K562 (cell line): Measurements from ENCODE around the gene CSTF2T. TPM values are rescaled to one million over a fixed set of nuclear protein-coding genes. Genes with fewer than 3 reads are reported as not detected.

Experiments used
- ATAC-seq: fragments of 200-7000 bp; cut with Tn5 transposase; 3 replicates; pipeline ENCODE4 v1.9.1; 2020; ENCODE audit warnings: moderate library complexity
- BruUV-seq: library from RNA; stranded (reverse); fragments of 400-500 nt; replicated peaks from 2 replicates; lab custom pipeline; 2021; lab: Mats Ljungman, UMichigan
- CTCF ChIA-PET: fragments of 300-600 bp; formaldehyde crosslinking; extraction: SDS; loops from one replicate; lab custom pipeline; 2021; ENCODE audit warnings: low intra/inter-chr PET ratio; lab: Yijun Ruan, JAX
- POLR2A ChIA-PET: fragments of 300-600, 350-650 bp; sonication (Branson Sonifier 250); formaldehyde crosslinking; extraction: SDS; loops from one replicate; lab custom pipeline; 2021; ENCODE audit warnings: antibody characterized with exemption, inconsistent platforms; lab: Yijun Ruan, JAX
- DNase-seq, 4 experiments: peaks; one replicate each; pipeline versions ENCODE4 v3.0.0 to v3.0.0-alpha.2; 2011 to 2018; ENCODE audit warnings: low spot score in 3 of 4, mixed read lengths in 3 of 4; ENCODE audit errors: extremely low read depth in 1 of 4
- FAIRE-seq: peaks from 2 replicates; lab custom pipeline; 2011; peaks lifted over from hg19 to GRCh38; lab: Jason Lieb, UNC
- H2AFZ ChIP-seq: 2 replicates; pipeline ENCODE4 v1.6.0; 2011; ENCODE audit warnings: low read depth, low read length, control low read depth, inconsistent platforms
- H3K27ac ChIP-seq: fragments of 200-600 bp; 3 replicates; pipeline ENCODE4 v1.8.0; 2011; ENCODE audit warnings: low read depth, mild to moderate bottlenecking, control low read depth, inconsistent platforms, low read length, moderate library complexity, mixed read lengths; ENCODE audit errors: extremely low read depth
- H3K27me3 ChIP-seq, 2 experiments: fragments of 300-600 bp in 1 of 2; 2 replicates in 1 of 2; 3 replicates in 1 of 2; pipeline versions ENCODE4 v1.6.0 to v1.8.0; 2011; ENCODE audit warnings: inconsistent platforms in 2 of 2, low read length in 2 of 2, mild to moderate bottlenecking in 1 of 2, mixed read lengths in 1 of 2, moderate library complexity in 1 of 2; ENCODE audit not compliant: control insufficient read depth in 2 of 2, insufficient read depth in 2 of 2
- H3K36me3 ChIP-seq: fragments of 300-600 bp; 3 replicates; pipeline ENCODE4 v1.8.0; 2011; ENCODE audit warnings: mild to moderate bottlenecking, low read length, inconsistent platforms; ENCODE audit not compliant: control insufficient read depth, insufficient read depth
- H3K4me1 ChIP-seq, 2 experiments: fragments of 200-600 bp in 1 of 2; replicated peaks in 1 of 2; 2 replicates in 1 of 2; 3 replicates in 1 of 2; pipeline versions ENCODE4 v1.5.1 to v1.8.0; 2011; ENCODE audit warnings: inconsistent platforms in 2 of 2, low read length in 2 of 2, mild to moderate bottlenecking in 1 of 2, mixed read lengths in 1 of 2, moderate library complexity in 1 of 2; ENCODE audit not compliant: control insufficient read depth in 2 of 2, insufficient read depth in 2 of 2
- H3K4me2 ChIP-seq: 2 replicates; pipeline ENCODE4 v1.6.1; 2011; ENCODE audit warnings: low read length, control low read depth, inconsistent platforms, mixed read lengths; ENCODE audit not compliant: insufficient read depth
- H3K4me3 ChIP-seq: fragments of 200-600 bp; sonication (generic), shearing (Covaris generic); 2 replicates; pipeline ENCODE4 v1.5.1; 2016; ENCODE audit warnings: control low read depth, inconsistent platforms
- H3K79me2 ChIP-seq: fragments of 200-600 bp; 3 replicates; pipeline ENCODE4 v1.8.0; 2011; ENCODE audit warnings: low read length, inconsistent platforms; ENCODE audit not compliant: control insufficient read depth, insufficient read depth
- H3K9ac ChIP-seq, 2 experiments: 2 replicates each; pipeline versions ENCODE4 v1.6.0 to v1.6.1; 2011; ENCODE audit warnings: low read depth in 2 of 2, low read length in 2 of 2, control low read depth in 1 of 2, inconsistent platforms in 1 of 2, mild to moderate bottlenecking in 1 of 2, mixed read lengths in 1 of 2; ENCODE audit not compliant: insufficient read depth in 1 of 2
- H3K9me1 ChIP-seq: one replicate; pipeline ENCODE4 v1.6.0; 2011; ENCODE audit warnings: inconsistent platforms, mild to moderate bottlenecking, low read length, moderate library complexity; ENCODE audit not compliant: control insufficient read depth, insufficient read depth
- H3K9me3 ChIP-seq: replicated peaks from 2 replicates; pipeline ENCODE4 v1.5.1; 2011; ENCODE audit warnings: low read depth, low read length, inconsistent platforms; ENCODE audit not compliant: control insufficient read depth, insufficient read depth
- H4K20me1 ChIP-seq: replicated peaks from 2 replicates; pipeline ENCODE4 v1.6.1; 2011; ENCODE audit warnings: low read length, inconsistent platforms, mixed read lengths; ENCODE audit not compliant: control insufficient read depth, insufficient read depth
- BHLHE40 ChIP-seq: IDR thresholded peaks from 2 replicates; pipeline ENCODE4 v1.6.1; 2011; ENCODE audit warnings: low read length, improper control_type of control experiment
- CEBPB ChIP-seq: fragments of 450-650 bp; IDR thresholded peaks from 2 replicates; pipeline ENCODE4 v1.6.1; 2016; ENCODE audit warnings: missing genetic modification characterization, missing compliant biosample characterization
- CTBP1 ChIP-seq: fragments of 450-650 bp; IDR thresholded peaks from 2 replicates; pipeline ENCODE4 v1.6.1; 2016; ENCODE audit warnings: borderline replicate concordance
- DACH1 ChIP-seq: fragments of 450-650 bp; IDR thresholded peaks from 2 replicates; pipeline ENCODE4 v1.6.1; 2018; ENCODE audit not compliant: partially characterized antibody
- ELF4 ChIP-seq: fragments of 450-650 bp; formaldehyde crosslinking; IDR thresholded peaks from 2 replicates; pipeline ENCODE4 v1.4.0; 2022; ENCODE audit warnings: missing genetic modification characterization
- ETV5 ChIP-seq: sonication (generic); formaldehyde crosslinking; IDR thresholded peaks from 2 replicates; pipeline ENCODE4 v1.4.0; 2020; ENCODE audit warnings: low read depth, mild to moderate bottlenecking, missing genetic modification reagents
- HDAC8 ChIP-seq: fragments of 450-650 bp; IDR thresholded peaks from 2 replicates; pipeline ENCODE4 v1.6.1; 2016; ENCODE audit warnings: mild to moderate bottlenecking, missing genetic modification characterization, moderate library complexity, missing compliant biosample characterization
- RFX7 ChIP-seq: fragments of 250-450 bp; sonication (Bioruptor Pico); IDR thresholded peaks from 2 replicates; pipeline ENCODE4 v1.5.1; 2021; ENCODE audit warnings: mild to moderate bottlenecking
- SRSF1 ChIP-seq: fragments of 200-400 bp; formaldehyde crosslinking; IDR thresholded peaks from 2 replicates; pipeline ENCODE4 v1.6.1; 2017; ENCODE audit warnings: mild to moderate bottlenecking, low read depth, low read length, moderate library complexity
- TRIM24 ChIP-seq, 2 experiments: fragments of 450-650 bp; IDR thresholded peaks; 2 replicates each; pipeline ENCODE4 v1.6.1; 2016
- ZNF124 ChIP-seq: sonication (generic); formaldehyde crosslinking; IDR thresholded peaks from 2 replicates; pipeline ENCODE4 v1.8.1; 2022; ENCODE audit warnings: missing genetic modification reagents
- ZNF23 ChIP-seq: fragments of 250-450 bp; sonication (Bioruptor Pico); IDR thresholded peaks from 2 replicates; pipeline ENCODE4 v1.4.0; 2020; ENCODE audit warnings: mild to moderate bottlenecking
- ZNF384 ChIP-seq: IDR thresholded peaks from 2 replicates; pipeline ENCODE4 v1.6.1; 2012; ENCODE audit warnings: low read depth, low read length, improper control_type of control experiment
- ZNF431 ChIP-seq: sonication (generic); formaldehyde crosslinking; IDR thresholded peaks from 2 replicates; pipeline ENCODE4 v1.8.0; 2022; ENCODE audit warnings: mild to moderate bottlenecking, missing genetic modification reagents
- ZNF75A ChIP-seq: fragments of 450-650 bp; formaldehyde crosslinking; IDR thresholded peaks from 2 replicates; pipeline ENCODE4 v1.4.0; 2020; ENCODE audit warnings: mild to moderate bottlenecking
- WGBS: fragments of 100-300 bp; shearing (Covaris generic); methylation state at CpG from one replicate; pipeline ENCODE4 v1.1.6; 2016; ENCODE audit warnings: low coverage, mixed read lengths; ENCODE audit not compliant: insufficient coverage; ENCODE audit errors: missing lambda C conversion rate; 5-methylcytosine and 5-hydroxymethylcytosine counted together
- in situ Hi-C: fragments of 300-500 bp; cut with MboI; formaldehyde crosslinking; loops from 4 replicates; pipeline ENCODE4 v1.15.0; 2018; ENCODE audit warnings: inconsistent platforms, mixed read lengths
- intact Hi-C: fragments of 100-400 bp; cut with micrococcal nuclease; formaldehyde crosslinking; loops from 2 replicates; pipeline ENCODE4 v1.14.2; 2022
- polyA plus RNA-seq, 8 experiments: library from polyadenylated mRNA; depleted of rRNA in 4 of 8; stranded (reverse) in 5 of 8; unstranded in 3 of 8; fragments of >200 nt; fragmentation: Nextera tagmentation in 2 of 8; fragmentation: Illumina TruSeq in 1 of 8; extraction: Ambion mirVana in 2 of 8; extraction: Trizol in 1 of 8; gene quantifications; 2 replicates each; pipeline versions ENCODE4 v1.2.1 to v1.2.3, GENCODE V29; 2011 to 2014; ENCODE audit warnings: inconsistent platforms in 1 of 8, missing spikeins in 1 of 8
- total RNA-seq, 7 experiments: library from RNA; depleted of rRNA in 6 of 7; stranded (reverse); fragments of >200 nt in 6 of 7; fragmentation: Illumina TruSeq in 2 of 7; extraction: Trizol in 2 of 7; gene quantifications; 2 replicates each; pipeline versions ENCODE4 v1.2.1 to v1.2.3, GENCODE V29; 2011 to 2021; ENCODE audit warnings: low replicate concordance in 1 of 7
- TF ChIP-seq, protein P1 (sequence below): fragments of 450-650 bp; IDR thresholded peaks from 2 replicates; pipeline ENCODE4 v1.6.1; 2017; ENCODE audit warnings: antibody characterized with exemption

Gene CSTF2T
- total and polyA plus RNA-seq, 9 of the 15 experiments (the other 6 are each of a cell fraction or from before 2014, with no cell fraction given): 10.3 to 32.4 (median 24.2) TPM

DNA sequence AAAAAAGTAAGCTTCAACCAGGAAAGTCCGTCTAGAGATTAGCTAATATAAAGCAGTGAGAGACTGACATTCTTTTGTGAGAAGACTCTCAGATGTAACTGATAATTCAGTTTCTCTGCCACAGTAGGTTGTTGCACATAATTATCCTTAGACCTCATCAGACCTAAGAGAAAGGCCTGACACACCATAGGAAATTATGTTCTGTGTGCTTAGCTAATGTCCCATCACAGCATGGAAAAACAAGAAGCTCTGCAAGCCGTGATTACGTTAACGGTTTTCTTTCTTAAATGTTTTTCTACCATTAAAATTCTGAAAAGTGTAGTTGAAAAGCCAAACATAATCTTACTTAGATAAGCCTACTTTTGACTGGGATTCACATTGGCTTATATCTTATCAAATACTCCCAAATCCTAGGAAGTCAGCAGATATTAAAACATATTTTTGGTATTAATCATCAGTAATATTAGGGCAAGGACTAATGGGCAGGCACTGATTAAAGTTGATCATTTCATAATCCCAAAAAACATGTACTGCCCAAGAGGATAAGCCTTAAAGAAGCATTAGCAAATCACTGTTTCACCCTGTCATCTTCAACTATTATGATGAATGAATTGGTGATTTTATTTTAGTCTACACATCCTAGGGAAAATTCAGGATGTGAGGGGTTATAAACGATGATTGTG lies 5.2 kb downstream of the CSTF2T start:
- in situ Hi-C loops: no loop called here
- Histone ChIP-seq H2AFZ (no peak overlapping the region), H3K4me3 (no peak overlapping the region), H3K4me1 (peaks cover 12 to 15% of the 10 kb centered on the region in 2 experiments; a peak in 4 of 5 replicates), H3K79me2 (peaks cover 32% of the 10 kb centered on the region), H3K9me1 (no peaks in the 10 kb centered on the region), H3K36me3 (peaks cover 29% of the 10 kb centered on the region; the same call in 2 of the 3 replicates), H3K27me3 (no peaks in the 10 kb centered on the region), H4K20me1 (peaks cover 8% of the 10 kb centered on the region; the same call in 1 of the 2 replicates), H3K9ac (no peak overlapping the region), H3K4me2 (no peak overlapping the region), H3K9me3 (no peaks in the 10 kb centered on the region), H3K27ac (no peak overlapping the region)
- DNase-seq (no peak), ATAC-seq (no peak), FAIRE-seq (no peak)
- ChIA-PET POLR2A (interaction anchor here (1.0 kb wide), 1 partner anchor 10 kb away, joined by 3 read pairs; no protein-coding TSS in a partner anchor), CTCF (no interaction called here)
- WGBS: 56% methylated on average over 5 of the region's 5 CpGs
- BruUV-seq: no TSS peak
- intact Hi-C loops: no loop called here
- no peak for TF ChIP-seq ELF4
- no peak for TF ChIP-seq CEBPB (tag)
- peak; percentile 18 for TF ChIP-seq DACH1
- no peak for TF ChIP-seq ZNF23 (CRISPR knock-in tag)

DNA sequence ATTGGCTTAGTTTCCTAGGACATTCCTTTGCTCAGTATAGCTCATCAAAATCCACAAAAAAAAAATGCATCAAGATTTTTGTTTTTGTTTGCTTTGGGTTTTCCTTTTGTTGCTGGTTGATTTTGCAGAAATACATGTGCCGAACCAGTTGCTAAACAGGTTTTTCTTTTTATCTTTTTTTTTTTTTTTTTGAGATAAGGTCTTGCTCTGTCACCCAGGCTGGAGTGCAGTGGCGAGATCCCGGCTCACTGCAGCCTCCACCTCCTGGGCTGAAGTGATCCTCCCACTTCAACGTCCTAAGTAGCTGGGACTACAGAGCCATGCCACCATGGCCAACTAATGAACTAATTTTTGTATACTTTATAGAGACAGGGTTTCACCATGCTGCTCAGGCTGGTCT lies 8.3 kb downstream of the CSTF2T start:
- peak in 1 of 4 experiments; percentile 62 for DNase-seq
- H3K36me3 ChIP-seq: peaks cover 3% of the 10 kb centered on the region; the same call in 1 of the 3 replicates
- peaks cover 4 to 5% of the 10 kb centered on the region in 2 experiments; a peak in 2 of 5 replicates for H3K4me1 ChIP-seq
- no peak for FAIRE-seq
- H3K27ac ChIP-seq: peak overlapping the region; percentile 45; the same call in 1 of the 3 replicates
- H3K9ac ChIP-seq: peak overlapping the region; percentile 23 to 65; a peak in 2 of 4 replicates
- in situ Hi-C loops (no loop called here), intact Hi-C loops (no loop called here)
- H3K9me3 ChIP-seq: no peaks in the 10 kb centered on the region
- H2AFZ ChIP-seq: peak overlapping the region; percentile 87
- 0% methylated on average over 4 of the region's 4 CpGs for WGBS
- H3K79me2 ChIP-seq: 0 out of 3 replicates have a peak, but pooled peaks cover 1% of the 10 kb centered on the region
- POLR2A ChIA-PET: interaction anchor here (0.6 to 1.4 kb wide), 3 partner anchors 12 to 1092 kb away, joined by 3 to 4 read pairs (median 3); no protein-coding TSS in a partner anchor
- no peaks in the 10 kb centered on the region for H4K20me1 ChIP-seq
- no peaks in the 10 kb centered on the region for H3K27me3 ChIP-seq
- BruUV-seq: no TSS peak
- peak overlapping the region; percentile 42; the same call in 1 of the 2 replicates for H3K4me2 ChIP-seq
- ATAC-seq: peak; percentile 91
- CTCF ChIA-PET: no interaction called here
- H3K4me3 ChIP-seq: no peak overlapping the region
- H3K9me1 ChIP-seq: no peaks in the 10 kb centered on the region
- no peak for TF ChIP-seq BHLHE40
- TF ChIP-seq TRIM24 (IDR thresholded peaks at IDR 0.05): peak in 1 of 2 experiments; percentile 23; a peak in 1 of 4 replicates
- TF ChIP-seq, protein P1, sequence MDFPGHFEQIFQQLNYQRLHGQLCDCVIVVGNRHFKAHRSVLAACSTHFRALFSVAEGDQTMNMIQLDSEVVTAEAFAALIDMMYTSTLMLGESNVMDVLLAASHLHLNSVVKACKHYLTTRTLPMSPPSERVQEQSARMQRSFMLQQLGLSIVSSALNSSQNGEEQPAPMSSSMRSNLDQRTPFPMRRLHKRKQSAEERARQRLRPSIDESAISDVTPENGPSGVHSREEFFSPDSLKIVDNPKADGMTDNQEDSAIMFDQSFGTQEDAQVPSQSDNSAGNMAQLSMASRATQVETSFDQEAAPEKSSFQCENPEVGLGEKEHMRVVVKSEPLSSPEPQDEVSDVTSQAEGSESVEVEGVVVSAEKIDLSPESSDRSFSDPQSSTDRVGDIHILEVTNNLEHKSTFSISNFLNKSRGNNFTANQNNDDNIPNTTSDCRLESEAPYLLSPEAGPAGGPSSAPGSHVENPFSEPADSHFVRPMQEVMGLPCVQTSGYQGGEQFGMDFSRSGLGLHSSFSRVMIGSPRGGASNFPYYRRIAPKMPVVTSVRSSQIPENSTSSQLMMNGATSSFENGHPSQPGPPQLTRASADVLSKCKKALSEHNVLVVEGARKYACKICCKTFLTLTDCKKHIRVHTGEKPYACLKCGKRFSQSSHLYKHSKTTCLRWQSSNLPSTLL: no peak
- no peak for TF ChIP-seq ZNF124 (CRISPR knock-in tag)
- TF ChIP-seq CTBP1: no peak
- TF ChIP-seq ETV5 (CRISPR knock-in tag): no peak
- no peak for TF ChIP-seq ZNF431 (CRISPR knock-in tag)
- TF ChIP-seq RFX7 (CRISPR knock-in tag): no peak
- no peak for TF ChIP-seq ZNF75A
- no peak for TF ChIP-seq SRSF1
- TF ChIP-seq HDAC8 (tag): no peak
- TF ChIP-seq ZNF384: peak; percentile 93
